Tongue (tissue), 2 donors: ENCODE data around the gene SEC16A. TPM values are rescaled to one million over a fixed set of nuclear protein-coding genes. Genes with fewer than 3 reads are reported as not detected.
"Not testable (repeated sequence)": the region's sequence is repeated elsewhere in the genome, so short reads cannot be mapped to it uniquely, and the experiment has no call there.

Source experiments
- DNase-seq: peaks from one replicate; pipeline ENCODE4 v3.0.0-alpha.2; 2015
- total RNA-seq: library from RNA; depleted of rRNA; stranded (reverse); fragments of >200 nt; gene quantifications from one replicate; pipeline ENCODE4 v1.2.3, GENCODE V29; 2014

Gene SEC16A
- total RNA-seq, 1 donor from 2014 or later = 29.4 TPM

DNA sequence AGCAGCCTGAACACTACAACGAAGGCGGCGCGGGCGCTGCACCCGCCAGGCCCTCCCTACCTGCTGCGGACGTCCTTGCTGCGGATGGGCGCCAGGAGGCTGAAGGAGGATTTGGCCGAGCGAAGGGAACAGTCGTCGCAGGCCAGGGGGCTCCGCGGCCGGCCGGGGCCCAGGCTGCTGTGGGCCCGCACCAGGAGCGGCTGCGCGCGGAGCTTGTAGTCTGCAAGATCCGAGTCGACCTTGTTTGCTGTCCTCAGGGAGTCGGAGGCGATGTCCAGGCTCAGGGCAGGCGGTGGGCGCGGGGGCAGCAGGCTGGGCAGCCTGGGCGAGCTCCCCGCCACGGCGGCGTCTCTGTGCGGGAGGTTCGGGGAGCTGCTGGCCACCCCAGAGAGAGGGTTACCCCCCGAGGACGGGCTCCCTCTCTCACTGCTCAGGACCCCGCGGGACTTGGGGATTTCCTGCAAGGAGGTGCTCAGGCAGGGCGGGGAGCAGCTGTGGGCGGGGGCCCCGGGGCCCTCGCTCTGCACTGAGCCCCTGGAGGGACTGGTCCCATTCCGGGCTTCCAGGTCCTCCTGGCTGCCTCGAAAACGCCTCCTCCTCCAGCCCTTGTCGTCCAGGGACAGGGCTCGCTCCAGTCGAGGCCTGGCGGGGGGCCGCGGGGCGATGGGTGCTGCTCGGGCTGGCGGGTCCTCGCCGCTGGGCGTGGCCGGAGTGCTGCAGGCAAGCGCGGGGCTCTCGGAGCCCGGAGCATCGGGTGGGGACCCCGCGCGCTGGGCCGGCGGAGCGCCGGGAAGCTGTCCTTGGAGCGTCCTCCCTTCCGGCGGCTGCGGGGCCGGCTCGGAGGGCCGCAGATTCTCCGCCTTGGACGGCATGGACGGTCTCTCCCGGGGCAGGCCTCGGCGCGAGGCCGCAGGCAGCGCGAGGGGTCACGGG, 44.0 kb downstream of the SEC16A start:
- DNase-seq = peak; percentile 16

GRCh38 chr9:136437839-136438547, 44.8 kb downstream of the SEC16A start:
- DNase-seq = no peak

GRCh38 chr9:136437430-136437829, 45.4 kb downstream of the SEC16A start:
- peak; percentile 16 for DNase-seq

DNA sequence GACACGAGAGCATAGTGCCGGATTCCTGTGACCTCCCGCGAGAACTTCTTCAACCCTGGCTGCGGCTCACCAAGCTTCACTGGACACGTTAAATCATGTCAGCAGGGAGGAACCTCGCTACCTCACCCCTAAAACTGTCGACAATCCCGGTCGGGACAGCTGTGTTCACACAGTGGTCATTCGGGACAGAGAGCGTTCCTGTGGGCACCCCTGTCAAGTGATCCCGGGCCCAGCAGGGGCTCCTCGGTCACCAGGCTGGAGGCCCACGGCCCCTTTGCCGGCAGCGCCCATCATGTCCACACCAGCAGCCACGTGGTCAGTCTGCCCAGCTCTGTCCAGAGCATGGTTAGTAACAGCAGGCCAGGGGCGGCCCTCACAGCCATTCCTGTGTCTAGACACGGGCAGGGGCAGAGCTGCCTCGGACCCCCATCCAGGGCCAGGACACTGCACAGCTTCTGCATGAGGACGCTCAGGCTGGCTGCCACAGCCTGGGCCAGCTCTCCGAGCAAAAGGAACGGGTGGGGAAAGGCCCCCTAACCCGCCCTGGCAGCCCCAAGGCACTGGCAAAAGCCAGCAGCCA, 46.7 kb downstream of the SEC16A start:
- no peak for DNase-seq

DNA sequence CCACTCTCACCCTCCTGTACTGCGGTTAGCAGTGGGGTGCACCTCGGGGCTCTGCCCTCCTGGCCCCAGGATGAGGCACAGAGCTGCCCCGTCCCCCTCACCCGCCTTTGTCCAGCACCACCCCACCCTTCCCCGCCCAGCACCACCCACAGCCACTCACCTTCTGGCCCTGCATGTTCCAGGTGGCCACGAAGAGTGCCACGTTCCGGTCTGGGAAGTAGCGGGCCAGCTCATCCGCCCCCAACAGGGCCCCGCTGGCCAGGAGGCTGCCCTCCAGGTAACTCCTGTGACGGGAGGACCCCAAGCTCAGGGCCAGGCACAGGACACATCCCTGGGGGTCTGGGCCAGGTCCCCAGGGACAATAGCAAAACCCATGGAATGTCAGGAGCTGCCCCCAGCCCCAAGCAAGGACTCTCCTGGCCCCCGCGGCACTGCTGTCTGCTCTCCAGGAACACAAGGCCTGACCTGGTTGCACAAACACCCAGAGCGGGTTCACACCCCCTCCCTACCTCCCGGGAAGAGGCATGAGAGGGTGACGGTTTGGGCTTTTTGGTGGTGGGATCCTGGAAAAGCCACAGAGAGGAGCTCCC, 48.2 kb downstream of the SEC16A start:
- DNase-seq = no peak

DNA sequence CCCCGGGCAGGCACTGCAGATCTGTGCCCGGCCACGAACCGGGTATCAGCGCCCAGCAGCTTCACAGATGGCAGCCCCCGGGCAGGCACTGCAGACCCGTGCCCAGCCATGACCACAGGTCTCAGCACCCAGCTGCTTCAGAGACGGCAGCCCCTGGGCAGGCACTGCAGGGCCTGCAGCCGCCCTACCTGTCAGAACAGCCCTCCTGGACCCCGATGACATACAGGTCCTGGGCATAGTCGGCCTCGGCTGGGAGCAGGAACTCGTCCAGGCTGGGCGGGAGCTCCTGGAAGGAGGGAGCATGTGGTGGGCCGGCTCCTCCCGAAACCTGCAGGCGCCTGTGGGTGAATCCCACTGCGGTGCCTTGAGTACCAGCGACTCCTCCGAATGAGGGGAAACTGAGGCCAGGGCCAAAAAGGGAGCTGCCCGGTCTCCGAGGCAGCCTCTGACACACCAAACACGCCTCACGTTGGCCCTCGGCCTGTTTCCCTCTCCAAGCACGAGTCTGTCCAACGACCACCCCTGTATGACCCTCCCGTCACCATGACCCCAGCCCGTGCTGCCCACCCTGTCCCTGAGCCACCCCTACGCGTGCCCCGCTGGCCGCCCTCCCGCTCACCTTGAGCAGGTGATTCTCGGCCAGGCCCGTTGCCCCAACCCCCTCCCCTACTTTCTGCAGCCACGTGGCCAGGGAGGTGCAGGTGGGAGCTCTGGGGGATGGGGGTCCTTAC, 48.8 kb downstream of the SEC16A start:
- no peak for DNase-seq

GRCh38 chr9:136433043-136433715, 49.7 kb downstream of the SEC16A start:
- DNase-seq = no peak

- DNase-seq = no peak
Measured at GRCh38 chr9:136432591-136432990, 50.2 kb downstream of the SEC16A start.

DNA sequence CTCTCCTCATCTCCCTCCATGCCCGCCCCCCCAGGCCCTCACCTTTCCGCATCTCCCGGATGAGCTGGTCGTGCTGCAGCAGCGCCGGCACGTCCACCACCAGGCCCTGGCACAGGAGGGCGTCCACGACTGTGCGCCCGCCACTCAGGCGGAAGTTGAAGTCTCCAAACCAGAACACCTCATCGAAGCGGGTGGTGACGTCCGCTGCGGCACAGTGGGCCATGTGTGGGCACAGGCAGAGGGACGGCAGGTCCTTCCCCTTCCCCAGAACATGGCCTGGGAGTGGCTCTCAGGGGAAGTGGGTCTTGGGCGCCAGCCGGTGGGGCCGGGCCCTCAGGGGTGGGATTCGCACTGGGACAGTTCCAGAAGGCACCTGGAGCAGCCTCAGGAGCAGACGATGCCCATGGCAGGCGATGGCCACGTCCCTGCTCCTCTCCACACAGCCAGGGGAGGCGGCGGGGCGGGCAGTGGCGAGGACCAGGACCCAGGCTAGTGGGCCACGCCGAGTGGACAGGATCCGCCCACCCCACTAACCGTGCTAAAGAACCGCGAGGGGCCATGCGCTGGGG, 51.0 kb downstream of the SEC16A start:
- DNase-seq = no peak

DNA sequence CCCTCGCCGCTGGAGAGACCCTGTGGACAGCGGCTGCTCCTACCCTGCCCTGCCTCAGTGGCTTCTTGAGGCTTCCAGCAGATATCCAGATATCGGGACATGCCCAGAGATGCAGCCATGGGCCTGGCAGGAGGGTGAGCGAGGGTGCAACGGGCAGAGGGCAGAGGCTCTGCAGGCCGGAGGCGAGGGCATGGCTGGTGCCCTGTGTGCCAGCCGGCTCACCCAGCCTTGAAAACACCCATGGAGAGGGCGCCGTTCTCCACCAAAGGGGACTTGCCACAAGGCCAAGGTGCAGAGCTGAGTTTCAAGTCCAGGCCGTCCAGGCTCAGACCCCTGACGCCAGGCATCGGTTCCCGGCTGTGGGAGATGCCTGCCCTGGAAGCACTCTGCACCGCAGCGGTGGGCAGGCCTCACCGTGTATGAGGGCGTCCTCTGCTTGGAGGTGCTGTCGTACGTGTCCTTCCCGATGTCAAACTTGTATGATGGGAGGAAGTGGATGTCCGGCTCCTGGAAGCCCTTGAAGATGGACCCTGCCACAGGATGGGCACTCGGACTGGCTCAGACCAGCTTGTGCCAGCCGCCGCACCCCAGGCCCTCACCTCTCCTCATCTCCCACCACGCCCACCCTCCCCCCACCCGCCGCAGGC, 52.1 kb downstream of the SEC16A start:
- DNase-seq = no peak

GRCh38 chr9:136429683-136430491, 53.0 kb downstream of the SEC16A start:
- no peak for DNase-seq

GRCh38 chr9:136429075-136429628, 53.7 kb downstream of the SEC16A start:
- DNase-seq = no peak

DNA sequence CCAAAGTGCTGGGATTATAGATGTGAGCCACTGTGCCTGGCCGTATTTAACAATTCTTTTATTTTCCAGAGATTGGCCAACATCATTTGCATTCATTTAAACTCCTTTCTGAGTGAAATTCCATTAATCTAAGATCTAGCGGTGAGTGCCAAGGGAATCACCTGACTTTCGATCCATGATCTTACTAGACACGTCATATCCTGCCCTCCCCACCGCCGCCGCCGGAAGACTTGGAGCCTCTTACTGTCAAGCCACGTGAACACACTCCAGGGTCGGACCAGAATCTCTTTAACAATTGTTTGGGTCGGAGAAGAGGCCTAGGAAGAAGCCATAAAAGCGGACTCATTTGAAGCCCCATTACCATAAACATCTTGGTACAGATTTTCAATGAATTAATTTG, 56.1 kb downstream of the SEC16A start:
- DNase-seq = no peak

GRCh38 chr9:136425367-136425766, 57.5 kb downstream of the SEC16A start:
- DNase-seq = not testable (repeated sequence)

DNA sequence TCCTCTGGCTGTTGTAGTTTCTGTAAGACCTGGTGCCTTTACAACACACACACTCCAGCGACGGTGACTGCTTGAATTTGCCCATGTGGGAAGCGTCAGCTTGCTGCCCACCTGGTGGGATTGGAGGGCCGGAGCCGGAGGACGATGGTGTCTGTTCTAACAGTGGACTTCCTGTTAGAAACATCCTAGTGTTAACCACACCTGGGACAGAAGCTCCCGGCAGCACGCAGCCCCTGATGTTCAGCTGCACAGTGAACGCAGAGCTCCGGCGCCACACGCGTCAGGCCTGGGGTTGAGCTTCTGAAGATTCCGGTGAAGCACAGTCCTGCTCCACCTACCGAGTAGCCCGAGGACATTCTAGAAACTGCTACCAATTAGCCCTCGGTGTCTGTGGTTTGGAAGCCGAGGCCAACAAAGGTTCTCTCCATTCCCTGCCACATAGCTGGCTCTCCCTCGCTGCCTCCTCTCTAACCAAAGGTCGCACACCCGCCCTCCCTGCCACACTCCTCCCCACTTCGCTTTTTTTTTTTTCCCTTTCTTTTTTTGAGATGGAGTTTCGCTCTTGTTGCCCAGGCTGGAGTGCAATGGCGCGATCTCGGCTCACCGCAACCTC, 58.0 kb downstream of the SEC16A start:
- no peak for DNase-seq

- DNase-seq = no peak
Measured at GRCh38 chr9:136423432-136424146, 59.3 kb downstream of the SEC16A start.

DNA sequence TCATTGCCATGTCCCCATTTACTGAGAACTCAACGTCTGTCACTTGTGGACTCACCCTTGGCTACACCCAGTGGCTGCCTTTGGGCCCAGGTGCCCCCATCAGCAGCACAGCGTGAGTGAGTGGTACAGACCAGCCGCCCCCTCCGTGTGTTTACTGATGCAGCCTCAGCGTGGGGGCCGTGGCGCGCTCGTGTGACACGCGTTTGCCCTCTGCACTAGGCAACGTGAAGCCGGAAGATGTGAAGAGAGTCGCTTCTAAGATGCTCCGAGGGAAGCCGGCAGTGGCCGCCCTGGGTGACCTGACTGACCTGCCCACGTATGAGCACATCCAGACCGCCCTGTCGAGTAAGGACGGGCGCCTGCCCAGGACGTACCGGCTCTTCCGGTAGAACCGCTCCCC, 60.0 kb downstream of the SEC16A start:
- DNase-seq = no peak

GRCh38 chr9:136421791-136422190, 61.0 kb downstream of the SEC16A start:
- no peak for DNase-seq
